GM21528 (cell line): ENCODE data around the gene MKKS.
"Not testable (repeated sequence)": the region's sequence is repeated elsewhere in the genome, so short reads cannot be mapped to it uniquely, and the experiment has no call there.

Source experiments
- ATAC-seq: cut with Tn5 transposase; IDR thresholded peaks from one replicate; pipeline ENCODE4 v1.9.1; 2021; ENCODE audit warnings: mild to moderate bottlenecking, moderate library complexity; ENCODE audit not compliant: unreplicated experiment, low FRiP score

MKKS gene

DNA sequence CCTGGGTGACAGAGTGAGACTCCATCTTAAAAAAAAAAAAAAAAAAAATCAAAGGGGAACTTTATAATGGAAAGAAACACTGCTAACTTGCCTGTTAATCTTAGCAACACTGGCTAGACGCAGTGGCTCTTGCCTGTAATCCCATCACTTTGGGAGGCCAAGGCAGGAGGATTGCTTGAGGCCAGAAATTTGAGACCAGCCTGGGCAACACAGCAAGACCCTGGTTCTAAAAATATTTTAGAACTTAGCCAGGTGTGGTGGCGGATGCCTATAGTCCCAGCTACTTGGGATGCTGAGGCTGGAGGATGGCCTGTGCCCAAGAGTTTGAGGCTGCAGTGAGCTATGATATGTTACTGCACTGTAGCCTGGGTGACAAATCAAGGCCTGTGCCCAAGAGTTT is 16.8 kb downstream of the MKKS start:
- ATAC-seq: not testable (repeated sequence)

DNA sequence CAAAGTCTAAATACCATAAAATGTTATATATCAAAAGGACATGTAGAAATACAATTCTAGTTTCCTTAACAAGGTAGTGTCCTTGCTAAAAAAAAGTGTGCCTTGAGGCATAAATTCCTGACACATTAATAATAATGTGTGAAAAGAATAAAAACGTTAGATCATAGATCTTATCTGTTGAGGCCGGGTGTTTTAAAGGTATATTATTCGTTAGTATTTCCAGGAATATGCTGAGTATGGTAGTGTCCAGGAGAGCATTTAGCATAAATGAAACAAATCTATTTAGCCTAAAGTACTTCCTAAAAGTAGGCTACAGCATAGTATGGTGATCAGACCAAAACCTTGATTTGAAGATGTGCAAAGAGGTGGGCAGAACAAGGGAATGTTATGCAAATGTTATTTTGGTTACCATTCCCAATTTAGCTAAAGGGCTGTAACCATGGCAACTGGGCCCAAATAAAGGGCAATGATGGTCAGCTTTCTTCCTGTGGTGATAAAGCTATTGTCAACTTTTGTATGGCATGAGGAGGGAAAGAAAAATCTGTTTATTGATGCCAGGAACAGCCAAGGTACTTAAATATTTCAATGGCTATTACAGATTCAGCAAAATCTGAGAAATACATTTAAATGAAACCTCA is 18.9 kb downstream of the MKKS start:
- no peak for ATAC-seq

DNA sequence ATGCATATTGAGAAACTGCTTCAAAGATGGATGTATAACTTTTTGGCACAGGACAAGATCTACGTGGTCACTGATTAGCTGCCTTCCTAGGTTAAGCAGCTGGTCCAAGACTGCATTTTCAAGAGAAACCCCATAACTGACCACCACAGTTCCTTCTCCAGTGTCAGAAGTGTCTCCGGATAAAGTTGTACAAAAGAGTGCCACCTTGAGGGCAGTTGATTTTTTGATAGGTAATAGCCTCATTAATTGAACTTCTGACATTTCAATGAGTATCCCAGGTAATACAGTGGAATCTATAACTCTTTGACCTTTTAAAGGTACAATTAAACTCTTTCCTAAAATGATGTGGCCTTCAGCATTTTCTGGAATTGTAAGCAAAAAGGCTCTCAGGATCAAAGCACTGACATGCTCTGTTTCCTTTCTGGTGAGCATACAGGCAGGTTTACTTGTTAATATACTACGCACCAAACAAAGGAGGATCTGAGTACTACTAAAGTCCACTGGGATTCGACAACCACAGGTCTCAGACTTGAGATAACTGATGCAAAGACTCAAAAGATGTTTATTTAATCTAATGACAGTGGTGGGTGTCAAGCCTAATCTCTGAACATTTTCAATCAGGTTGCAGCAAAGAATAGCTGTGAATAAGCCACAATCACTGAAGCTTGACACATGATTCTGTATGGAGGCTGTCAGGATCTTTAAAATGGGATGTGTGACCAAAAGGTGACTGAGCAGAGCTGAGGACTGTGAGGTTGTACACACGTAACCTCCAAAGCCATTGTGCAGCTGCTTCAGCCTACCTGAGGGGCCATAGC is 21.2 kb downstream of the MKKS start:
- ATAC-seq: no peak

DNA sequence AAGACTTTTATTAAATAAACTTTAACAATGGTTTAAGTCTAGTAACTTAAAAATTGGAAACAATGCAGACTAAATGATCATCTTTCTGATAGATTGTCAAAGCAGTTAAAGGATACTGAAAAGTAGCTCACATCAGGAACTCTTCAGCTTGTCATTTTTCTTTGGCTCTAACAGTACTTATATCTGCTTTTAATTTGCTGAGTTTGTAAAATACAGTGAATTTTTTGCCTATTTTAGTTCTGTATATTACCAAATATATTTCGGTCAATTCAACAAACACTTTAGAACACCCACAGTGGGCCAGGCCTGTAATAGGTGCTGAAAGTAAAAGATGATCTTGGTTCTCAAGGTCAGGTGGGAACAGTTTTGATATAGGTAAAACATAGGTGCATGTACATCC is 22.3 kb downstream of the MKKS start:
- ATAC-seq: no peak

DNA sequence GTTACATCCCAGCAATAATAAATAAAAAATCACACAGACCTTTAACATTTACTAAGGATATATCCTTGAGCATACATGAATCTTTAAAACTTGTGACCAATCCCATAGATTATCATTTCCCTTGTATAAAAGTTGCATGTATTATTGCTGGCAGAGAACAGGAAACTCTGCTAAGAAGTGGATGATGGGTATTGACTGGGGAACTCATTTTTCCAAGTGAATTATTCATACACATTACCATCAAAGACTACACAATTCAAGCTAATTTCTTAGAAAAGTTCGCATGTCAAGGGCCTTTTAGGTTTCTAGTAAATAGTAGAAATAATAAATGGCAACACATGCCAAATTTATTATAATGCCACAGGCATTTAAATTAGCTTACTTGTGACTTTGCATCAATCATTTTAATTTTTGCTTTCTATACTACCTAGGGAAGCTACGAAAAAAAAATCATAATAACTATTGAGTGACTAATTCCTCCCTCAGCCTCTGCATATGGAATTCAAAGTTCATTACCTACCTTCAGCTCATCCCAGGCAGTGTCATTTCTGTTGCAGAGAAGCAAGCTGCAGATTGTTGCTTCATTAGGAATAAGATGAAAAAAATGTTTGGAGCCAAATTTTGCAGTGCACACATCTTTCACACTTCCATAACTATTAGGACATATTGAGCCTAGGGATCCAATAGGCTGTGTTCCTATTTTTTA is 25.8 kb downstream of the MKKS start:
- no peak for ATAC-seq

DNA sequence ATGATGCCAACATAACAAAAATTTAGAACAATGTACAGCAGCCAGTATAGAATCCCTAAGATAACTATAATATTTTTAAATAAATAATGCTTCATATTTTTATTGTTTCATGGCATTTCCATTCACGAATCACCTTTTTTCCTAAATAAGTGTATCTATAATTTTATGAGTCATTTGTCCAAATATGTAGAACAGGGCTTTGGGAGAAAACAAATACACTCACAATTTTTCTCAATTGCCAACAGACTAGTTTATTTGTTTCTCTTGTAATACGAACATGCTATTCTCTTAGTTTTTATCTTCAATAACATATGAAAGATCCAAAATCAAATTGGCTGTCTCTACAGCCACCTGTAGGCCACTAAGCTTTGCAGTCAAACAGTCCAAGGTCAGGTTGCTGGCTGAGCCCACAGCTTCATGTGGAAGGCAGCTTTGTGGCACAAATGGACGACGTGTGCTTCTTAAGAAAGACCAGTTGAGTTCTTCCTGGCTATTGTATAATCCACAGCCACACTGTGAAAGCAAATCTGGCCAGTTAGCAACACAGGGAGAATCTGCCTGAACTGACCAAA is 29.0 kb downstream of the MKKS start:
- no peak for ATAC-seq

DNA sequence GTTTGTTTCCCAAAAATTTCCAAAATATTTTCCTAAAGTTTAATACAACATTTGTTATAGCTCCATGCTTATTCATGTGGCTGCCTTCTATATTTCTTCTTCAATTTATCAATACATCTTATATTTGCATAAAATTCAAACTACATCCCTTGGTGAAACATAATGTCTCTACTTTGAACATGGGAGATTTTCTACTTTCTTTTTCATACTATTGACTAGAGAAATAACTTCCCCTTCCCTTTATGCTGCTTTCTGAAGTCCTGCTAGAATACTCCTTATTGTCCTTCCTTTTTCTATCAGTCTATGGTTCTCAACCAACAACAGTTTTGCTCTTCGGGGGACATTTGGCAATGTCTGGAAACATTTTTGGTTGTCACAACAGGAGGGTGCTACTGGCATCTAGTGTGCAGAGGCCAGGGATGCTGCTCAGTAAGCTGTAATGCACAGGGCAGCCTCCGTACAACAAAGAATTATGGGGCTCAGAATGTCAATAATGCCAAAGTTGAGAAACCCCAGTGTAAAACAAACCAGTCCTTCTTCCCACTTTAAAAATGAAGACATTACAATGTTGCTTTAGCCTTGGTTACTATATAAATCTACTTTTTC is 29.9 kb downstream of the MKKS start:
- ATAC-seq: no peak

DNA sequence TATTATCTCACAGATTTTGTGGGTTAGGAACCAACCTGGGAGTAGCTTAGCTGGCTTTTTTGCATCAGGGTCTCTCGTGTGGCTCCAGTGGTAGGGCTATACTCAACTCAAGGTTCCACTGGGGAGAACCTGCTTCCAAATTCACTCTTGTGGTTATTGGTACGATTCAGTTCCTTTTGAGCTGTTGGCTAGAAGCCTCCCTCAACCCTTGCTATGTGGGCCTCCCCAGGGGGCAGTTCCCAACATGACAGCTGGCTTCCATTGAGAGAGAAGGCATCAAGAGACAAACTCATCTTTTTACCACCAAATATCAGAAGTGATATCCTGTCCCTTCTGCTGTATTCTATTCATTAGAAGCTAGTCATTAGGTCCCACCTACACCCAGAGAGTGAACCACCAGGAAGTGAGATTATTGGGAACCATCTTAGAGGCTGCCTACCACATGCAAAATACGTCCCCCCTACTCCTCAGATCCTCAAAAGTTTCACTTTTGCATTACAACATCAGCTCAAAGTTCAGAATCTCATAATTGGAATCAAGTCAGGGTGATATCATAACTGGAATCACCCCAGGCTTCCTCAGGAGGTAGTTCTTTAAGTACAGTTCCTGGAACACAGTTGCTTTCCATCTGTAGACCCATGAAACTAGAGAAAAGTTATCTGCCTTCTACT is 30.9 kb downstream of the MKKS start:
- ATAC-seq: no peak

DNA sequence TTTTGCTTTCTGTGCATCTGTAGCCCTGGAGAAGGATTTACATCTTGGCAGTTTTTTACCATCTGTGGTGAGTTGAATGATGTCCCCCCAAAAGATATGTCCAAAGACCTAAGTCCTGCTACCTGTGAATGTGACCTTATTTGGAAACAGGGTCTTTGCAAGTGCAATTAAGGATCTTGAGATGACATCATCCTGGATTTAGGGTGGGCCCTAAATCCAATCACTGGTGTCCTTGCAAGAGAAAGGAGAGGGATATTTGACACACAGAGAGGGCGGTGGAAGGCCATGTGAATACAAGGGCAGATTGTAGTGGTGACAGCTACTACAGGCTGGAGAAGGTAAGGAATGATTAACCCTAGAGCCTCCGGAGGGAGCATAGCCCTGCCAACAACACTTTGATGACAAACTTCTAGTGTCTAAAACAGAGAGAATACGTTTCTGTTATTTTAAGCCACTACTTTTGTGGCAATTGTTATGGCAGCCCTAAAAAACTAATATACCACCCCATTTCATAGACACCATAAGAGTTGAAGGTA is 35.1 kb downstream of the MKKS start:
- no peak for ATAC-seq

DNA sequence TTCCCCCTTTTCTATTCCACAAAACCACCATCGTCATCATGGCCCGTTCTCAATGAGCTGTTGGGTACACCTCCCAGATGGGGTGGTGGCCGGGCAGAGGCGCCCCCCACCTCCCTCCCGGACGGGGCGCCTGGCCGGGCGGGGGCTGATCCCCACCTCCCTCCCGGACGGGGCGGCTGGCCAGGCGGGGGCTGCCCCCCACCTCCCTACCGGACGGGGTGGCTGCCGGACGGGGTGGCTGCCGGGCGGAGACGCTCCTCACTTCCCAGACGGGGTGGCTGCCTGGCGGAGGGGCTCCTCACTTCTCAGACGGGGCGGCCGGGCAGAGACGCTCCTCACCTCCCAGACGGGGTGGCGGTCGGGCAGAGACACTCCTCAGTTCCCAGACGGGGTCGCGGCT is 39.3 kb downstream of the MKKS start:
- ATAC-seq: not testable (repeated sequence)

DNA sequence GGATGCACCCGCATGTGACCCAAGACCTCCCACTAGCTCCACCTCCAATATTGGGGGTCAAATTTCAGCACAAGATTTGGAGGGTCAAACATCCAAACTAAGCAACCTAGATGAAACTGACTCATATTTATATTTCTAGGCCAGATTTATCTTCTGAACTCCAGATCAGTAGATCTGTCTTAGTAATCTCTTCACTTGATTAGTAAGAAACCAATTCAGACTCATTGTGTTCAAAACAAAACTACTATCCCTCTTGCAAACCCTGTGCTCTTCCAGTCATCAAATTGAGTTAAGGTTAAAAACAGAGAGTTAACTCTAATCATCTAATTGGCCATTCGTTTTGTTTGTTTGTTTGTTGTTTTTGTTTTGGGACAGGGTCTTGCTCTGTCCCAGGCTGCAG is 43.3 kb downstream of the MKKS start:
- ATAC-seq: no peak

DNA sequence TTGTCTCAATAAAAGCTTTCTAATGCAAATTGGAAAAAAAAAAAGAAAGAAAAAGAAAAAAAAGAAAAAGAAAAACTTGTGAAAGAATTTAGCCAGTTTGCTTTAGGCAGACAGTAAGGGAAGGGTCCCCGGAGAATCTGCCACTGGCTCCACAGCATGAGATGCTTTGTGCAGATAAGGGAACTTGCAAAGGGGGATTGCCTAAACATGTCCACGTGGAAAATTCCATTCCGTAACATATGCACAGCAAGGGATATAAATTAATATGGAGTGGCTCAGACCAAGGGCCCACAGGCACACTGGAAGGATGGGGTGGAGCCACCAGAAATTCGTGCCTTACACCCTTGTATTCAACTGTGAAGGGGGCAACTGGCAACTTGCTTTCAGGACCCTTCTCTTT is 45.4 kb downstream of the MKKS start:
- no peak for ATAC-seq

DNA sequence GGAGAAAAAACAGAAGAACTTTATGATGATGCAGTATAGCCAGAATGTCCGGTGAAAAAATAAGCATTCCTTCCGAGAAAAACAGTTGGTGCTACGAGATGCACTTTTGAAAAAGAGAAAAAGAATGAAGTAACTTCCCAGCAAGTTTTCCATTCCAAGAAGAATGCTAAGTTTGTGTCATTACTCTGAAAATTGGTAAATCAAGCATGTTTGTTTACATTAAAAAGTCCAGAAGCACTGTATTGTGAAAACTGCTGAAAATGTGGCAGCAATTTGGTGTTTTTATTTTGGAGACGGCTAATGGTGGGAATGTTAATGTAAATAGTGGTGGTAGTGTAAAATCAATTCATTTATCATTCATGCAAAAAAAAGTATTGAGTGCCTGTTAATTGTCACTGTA is 46.3 kb downstream of the MKKS start:
- ATAC-seq: no peak

DNA sequence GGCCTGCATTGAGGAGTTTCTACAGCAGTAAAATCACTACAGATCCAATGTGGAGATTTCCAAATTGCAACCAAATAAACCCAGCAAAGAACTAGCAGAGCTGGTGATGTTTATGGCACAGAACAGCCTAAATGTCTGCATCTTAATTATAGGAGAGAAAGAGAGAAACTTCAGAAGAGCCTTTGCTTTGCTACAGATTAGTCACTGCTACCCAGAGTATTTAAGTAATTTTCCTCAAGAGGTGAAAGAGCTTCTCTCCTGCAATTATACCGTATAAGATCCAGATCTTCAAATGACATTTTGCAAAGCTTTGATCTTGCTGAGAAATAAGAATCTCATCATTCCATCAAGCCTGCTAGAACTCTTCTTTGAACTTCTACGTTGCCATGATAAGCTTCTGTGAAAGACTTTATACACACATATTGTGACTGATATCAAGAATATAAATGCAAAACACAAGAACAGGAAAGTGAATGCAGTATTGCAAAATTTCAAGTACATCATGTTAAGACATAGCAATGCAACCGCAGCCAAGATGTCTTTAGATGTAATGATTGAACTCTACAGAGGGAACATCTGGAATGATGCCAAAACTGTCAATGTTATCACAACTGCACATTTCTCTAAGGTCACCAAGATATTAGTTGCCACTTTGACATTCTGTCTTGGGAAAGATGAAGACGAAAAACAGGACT is 48.0 kb downstream of the MKKS start:
- no peak for ATAC-seq

DNA sequence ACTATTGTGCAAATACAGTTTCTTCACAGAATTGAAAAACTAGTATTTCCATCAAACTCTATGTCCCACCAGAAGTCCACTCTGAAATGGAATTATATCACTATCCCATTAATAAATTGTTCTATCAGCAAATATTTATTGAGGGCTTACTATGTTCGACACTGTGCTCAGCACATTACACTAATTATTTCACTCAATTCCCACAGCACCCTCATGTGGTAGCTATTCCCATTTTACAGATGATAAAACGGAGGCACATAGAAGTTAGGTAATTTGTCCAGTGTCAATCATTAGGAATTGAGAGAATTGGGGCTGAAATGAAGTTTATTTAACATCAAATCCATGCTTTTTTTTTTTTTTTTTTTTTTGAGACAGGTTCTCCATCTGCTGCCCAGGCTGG is 52.5 kb downstream of the MKKS start:
- no peak for ATAC-seq

DNA sequence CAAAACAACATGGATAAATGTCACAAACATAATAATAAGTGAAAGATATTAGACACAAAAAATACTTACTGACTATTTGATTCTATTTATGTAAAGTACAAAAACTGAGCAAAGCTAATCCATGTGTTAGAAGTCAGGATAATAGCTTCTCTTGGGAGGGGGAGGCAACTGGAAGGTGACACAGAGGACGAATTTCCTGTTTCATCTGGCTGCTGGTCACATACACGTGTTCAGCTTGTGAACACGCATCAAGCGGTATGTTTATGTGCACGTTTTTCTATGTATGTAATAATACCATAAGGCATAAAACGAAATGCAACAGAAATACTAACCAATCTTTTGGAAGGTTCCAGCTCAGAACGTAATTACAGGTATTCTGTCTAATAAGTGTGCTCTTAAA is 54.3 kb downstream of the MKKS start:
- ATAC-seq: no peak

DNA sequence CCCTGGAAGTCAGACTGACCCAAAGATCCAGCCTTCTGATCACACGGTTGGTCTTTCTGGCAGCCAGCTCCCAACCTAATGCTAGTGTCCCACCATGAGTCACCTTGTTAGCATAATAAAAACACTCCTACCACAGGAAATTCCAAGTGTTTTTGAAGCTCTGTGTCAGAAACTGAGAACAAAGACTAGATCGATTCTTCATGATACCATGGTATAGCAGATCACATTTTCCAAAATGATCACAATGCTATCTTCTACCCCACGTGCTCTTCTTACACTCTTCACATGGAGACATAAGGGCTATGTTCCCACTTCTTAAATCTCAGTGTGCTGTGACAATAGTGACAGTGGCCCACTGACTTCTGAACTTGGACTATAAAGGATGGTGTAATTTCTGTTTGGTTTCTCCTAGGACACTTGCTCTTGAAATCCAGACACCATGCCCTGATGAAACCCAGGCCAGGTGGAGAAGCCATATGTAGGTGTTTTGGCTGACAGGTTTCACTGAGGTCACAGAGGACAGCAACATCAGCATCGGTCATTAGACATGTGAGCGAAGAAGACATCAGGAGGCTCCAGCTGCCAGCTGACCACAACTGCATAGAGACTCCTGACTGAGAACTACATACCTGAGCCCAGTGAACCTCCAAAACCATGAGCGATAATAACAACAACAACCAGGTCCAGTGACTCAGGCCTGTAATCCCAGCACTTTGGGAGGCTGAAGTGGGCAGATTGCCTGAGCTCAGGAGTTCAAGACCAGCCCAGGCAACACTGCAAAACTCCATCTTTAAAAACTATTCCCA is 57.5 kb downstream of the MKKS start:
- no peak for ATAC-seq

DNA sequence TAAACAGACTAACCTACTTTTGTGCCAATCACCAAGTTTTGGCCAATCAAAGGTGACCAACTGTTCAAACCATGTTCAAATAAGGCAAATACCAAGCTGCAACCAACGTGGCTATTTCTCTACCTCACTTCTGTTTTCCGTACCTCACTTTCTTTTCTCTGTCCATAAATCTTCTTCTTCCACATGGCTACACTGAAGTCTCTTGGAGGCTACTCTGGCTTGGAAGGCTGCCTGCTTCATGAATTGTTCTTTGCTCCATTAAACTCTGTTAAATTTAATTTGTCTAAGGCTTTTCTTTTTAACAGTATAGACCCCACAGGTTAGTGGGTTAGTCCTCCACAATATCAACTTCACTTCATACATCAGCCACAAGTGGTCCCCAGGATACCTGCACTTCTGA is 58.8 kb downstream of the MKKS start:
- no peak for ATAC-seq

DNA sequence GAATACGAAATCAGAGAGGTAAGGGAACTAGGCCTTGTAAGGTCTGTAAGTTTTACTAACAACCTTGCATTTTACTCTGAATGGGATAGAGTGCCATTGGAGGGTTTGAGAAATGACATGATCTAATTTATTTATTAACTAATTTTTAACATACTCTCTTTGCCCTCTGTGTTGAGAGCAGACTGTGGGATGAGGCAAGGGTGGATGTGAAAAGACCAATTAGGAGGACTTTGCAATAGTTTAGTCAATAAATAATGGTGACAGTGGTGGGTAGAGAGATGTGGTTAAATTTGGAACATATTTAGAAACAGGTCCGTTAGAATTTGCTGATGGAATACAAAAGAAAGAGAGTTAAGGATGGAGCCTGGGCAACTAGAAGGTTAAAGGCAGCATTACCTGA is 60.0 kb downstream of the MKKS start:
- ATAC-seq: no peak
